H1 (cell line): Measurements from ENCODE around the gene MDFI. TPM values are rescaled to one million over a fixed set of nuclear protein-coding genes. Genes with fewer than 3 reads are reported as not detected.

Experiments used
- CHD1 ChIP-seq: IDR thresholded peaks from 2 replicates; pipeline ENCODE4 v1.6.1; 2012; ENCODE audit warnings: low read depth, low read length, improper control_type of control experiment
- CTCF ChIP-seq, 3 experiments: IDR thresholded peaks; 1 replicate in 2 of 3; 2 replicates in 1 of 3; pipeline versions ENCODE4 v1.5.1 to v1.6.1; 2011; ENCODE audit warnings: low read length in 3 of 3, mild to moderate bottlenecking in 3 of 3, inconsistent platforms in 2 of 3, low read depth in 1 of 3, moderate library complexity in 1 of 3; ENCODE audit not compliant: insufficient read depth in 1 of 3; ENCODE audit errors: control extremely low read depth in 1 of 3
- EZH2 ChIP-seq: fragments of 200-600 bp; sonication (generic); IDR thresholded peaks from 2 replicates; pipeline ENCODE4 v1.7.1; 2012; ENCODE audit warnings: low read depth, mild to moderate bottlenecking, moderate library complexity, low read length, inconsistent platforms; ENCODE audit not compliant: severe bottlenecking
- NRF1 ChIP-seq: IDR thresholded peaks from 2 replicates; pipeline ENCODE4 v1.6.1; 2011; ENCODE audit warnings: mild to moderate bottlenecking, low read depth, low read length, improper control_type of control experiment
- POLR2A ChIP-seq, 2 experiments: IDR thresholded peaks; 1 replicate in 1 of 2; 2 replicates in 1 of 2; pipeline ENCODE4 v1.6.1; 2011; ENCODE audit warnings: low read depth in 2 of 2, low read length in 2 of 2, mild to moderate bottlenecking in 2 of 2; ENCODE audit errors: control extremely low read depth in 1 of 2
- SIN3A ChIP-seq, 2 experiments: IDR thresholded peaks in 1 of 2; conservative IDR thresholded peaks in 1 of 2; 2 replicates each; pipeline ENCODE4 v1.6.1; 2011 to 2012; ENCODE audit warnings: low read length in 2 of 2, improper control_type of control experiment in 1 of 2, low read depth in 1 of 2, mild to moderate bottlenecking in 1 of 2
- polyA plus RNA-seq, 7 experiments: library from polyadenylated mRNA; depleted of rRNA in 3 of 7; stranded (reverse) in 5 of 7; unstranded in 2 of 7; fragments of >200 nt in 5 of 7; fragments of 200-250 nt in 2 of 7; gene quantifications; 1 replicate in 5 of 7; 2 replicates in 1 of 7; 4 replicates in 1 of 7; pipeline versions ENCODE4 v1.2.1 to v1.2.3, GENCODE V29; 2011 to 2013; ENCODE audit warnings: missing spikeins in 2 of 7, mixed read lengths in 2 of 7
- total RNA-seq: library from RNA; stranded (reverse); fragmentation: NEBNext Ultra II Directional; extraction: Animal tissue kit (Norgen Biotek cat#: 25700); gene quantifications from 2 replicates; pipeline ENCODE4 v1.2.1, GENCODE V29; 2021

MDFI gene
- total and polyA plus RNA-seq, 2 of the 8 experiments (the other 6 are each of a cell fraction or from before 2014, with no cell fraction given), result 41.0 to 65.6 TPM

- TF ChIP-seq NRF1 (no peak), POLR2A (IDR thresholded peaks at IDR 0.05; ENCODE audit: control extremely low read depth in 1 of 2, low read depth in 2 of 2, low read length in 2 of 2) (no peak), SIN3A (conservative IDR thresholded peaks at IDR 0.05 in 1 of 2, IDR thresholded peaks at IDR 0.05 in 1 of 2; ENCODE audit: low read depth in 1 of 2, low read length in 2 of 2) (no peak), CHD1 (no peak), EZH2 (no peak), CTCF (IDR thresholded peaks at IDR 0.05; ENCODE audit: control extremely low read depth in 1 of 3, insufficient read depth in 1 of 3, low read depth in 1 of 3, low read length in 3 of 3) (no peak)
These were observed 17.9 kb downstream of the MDFI start (continued) for GRCh38 chr6:41656002-41656691.
